Small intestine (tissue), 7 donors: ENCODE results near the gene TEX35. TPM values are rescaled to one million over a fixed set of nuclear protein-coding genes. Genes with fewer than 3 reads are reported as not detected.
A peak's percentile ranks its signal among the peaks of the same experiment; 100 is the strongest.
"Not testable (repeated sequence)": the region's sequence is repeated elsewhere in the genome, so short reads cannot be mapped to it uniquely, and the experiment has no call there.

Experiments
- DNase-seq, 2 donors: peaks; one replicate each; pipeline versions ENCODE4 v3.0.0 to v3.0.0-alpha.2; 2013
- FAIRE-seq: peaks from 2 replicates; lab custom pipeline; 2012; peaks lifted over from hg19 to GRCh38; lab: Jason Lieb, UNC
- H3K27ac ChIP-seq, 3 donors: one replicate each; pipeline ENCODE4 v1.5.1; 2013; ENCODE audit warnings: low read length in 2 of 3, mild to moderate bottlenecking in 2 of 3, control low read depth in 1 of 3, inconsistent platforms in 1 of 3, low read depth in 1 of 3, moderate library complexity in 1 of 3
- H3K27me3 ChIP-seq, 3 donors: one replicate each; pipeline ENCODE4 v1.6.1; 2013; ENCODE audit warnings: low read length in 3 of 3, inconsistent platforms in 1 of 3; ENCODE audit not compliant: control insufficient read depth in 3 of 3, insufficient read depth in 3 of 3
- H3K36me3 ChIP-seq, 3 donors: one replicate each; pipeline ENCODE4 v1.6.1; 2013; ENCODE audit warnings: low read length in 3 of 3, inconsistent platforms in 1 of 3, low read depth in 1 of 3, mild to moderate bottlenecking in 1 of 3, moderate library complexity in 1 of 3; ENCODE audit not compliant: control insufficient read depth in 3 of 3, insufficient read depth in 2 of 3
- H3K4me1 ChIP-seq, 3 donors: one replicate each; pipeline ENCODE4 v1.6.1; 2013; ENCODE audit warnings: low read length in 2 of 3, inconsistent platforms in 1 of 3, low read depth in 1 of 3, mild to moderate bottlenecking in 1 of 3, moderate library complexity in 1 of 3; ENCODE audit not compliant: control insufficient read depth in 3 of 3, insufficient read depth in 2 of 3
- H3K4me3 ChIP-seq, 3 donors: one replicate each; pipeline ENCODE4 v1.5.1; 2013; ENCODE audit warnings: low read length in 3 of 3, control low read depth in 1 of 3, inconsistent platforms in 1 of 3, low read depth in 1 of 3, mild to moderate bottlenecking in 1 of 3, moderate library complexity in 1 of 3
- H3K9me3 ChIP-seq, 2 donors: one replicate each; pipeline ENCODE4 v1.6.1; 2013; ENCODE audit warnings: low read depth in 1 of 2, low read length in 1 of 2; ENCODE audit not compliant: control insufficient read depth in 2 of 2, insufficient read depth in 1 of 2
- WGBS, 3 donors: extraction: QIAGEN DNeasy Blood & Tissue Kit; methylation state at CpG; one replicate each; pipeline ENCODE4 v1.1.7; 2013; 5-methylcytosine and 5-hydroxymethylcytosine counted together
- polyA plus RNA-seq, 4 donors: library from polyadenylated mRNA; stranded (reverse) in 3 of 4; unstranded in 1 of 4; fragments of 200-250 nt in 3 of 4; fragments of 120-200 nt in 1 of 4; gene quantifications; one replicate each; pipeline versions ENCODE4 v1.2.1 to v1.2.3, GENCODE V29; 2013
- donor health status: healthy with polysubstance abuse.
- donor health status: control.
- donor health status: control.
- donor health status: Bipolar disorder and iron deficiency.
- donor health status: healthy.

The TEX35 gene
- polyA plus RNA-seq, 4 donors: 0.04 to 2.5 (median 0.87) TPM

GRCh38 chr1:178502856-178503255, 10.1 kb upstream of the TEX35 start:
- Histone ChIP-seq H3K36me3 (no peaks in the 10 kb centered on the region), H3K27me3 (peaks cover 0 to 3% (median 0%) of the 10 kb centered on the region in 3 donors), H3K9me3 (no peaks in the 10 kb centered on the region), H3K4me3 (no peak overlapping the region), H3K4me1 (peaks cover 2 to 17% (median 3%) of the 10 kb centered on the region in 3 donors), H3K27ac (no peak overlapping the region)
- no peak for FAIRE-seq
- 87 to 92% (median 92%) methylated on average over 5 of the region's 5 CpGs for WGBS, 3 donors
- DNase-seq: no peak

DNA sequence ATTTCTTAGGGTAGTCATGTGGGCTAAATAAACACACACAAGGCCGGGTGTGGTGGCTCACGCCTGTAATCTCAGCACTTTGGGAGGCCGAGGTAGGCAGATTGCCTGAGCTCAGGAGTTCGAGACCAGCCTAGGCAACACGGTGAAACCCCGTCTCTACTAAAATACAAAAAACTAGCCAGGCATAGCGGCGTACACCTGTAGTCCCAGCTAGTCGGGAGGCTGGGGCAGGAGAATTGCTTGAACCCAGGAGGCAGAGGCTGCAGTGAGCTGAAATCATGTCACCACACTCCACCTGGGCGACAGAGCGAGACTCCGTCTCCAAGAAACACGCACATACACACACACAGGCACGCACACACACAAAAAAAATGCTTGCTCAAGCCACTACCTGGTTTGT, 9.6 kb upstream of the TEX35 start:
- 92 to 94% (median 92%) methylated on average over 14 of the region's 14 CpGs for WGBS, 3 donors
- not testable (repeated sequence) for H3K27me3 ChIP-seq, DNase-seq, FAIRE-seq, H3K36me3 ChIP-seq, H3K9me3 ChIP-seq, H3K27ac ChIP-seq, H3K4me3 ChIP-seq
- peaks cover 2 to 17% (median 3%) of the 10 kb centered on the region in 3 donors for H3K4me1 ChIP-seq

DNA sequence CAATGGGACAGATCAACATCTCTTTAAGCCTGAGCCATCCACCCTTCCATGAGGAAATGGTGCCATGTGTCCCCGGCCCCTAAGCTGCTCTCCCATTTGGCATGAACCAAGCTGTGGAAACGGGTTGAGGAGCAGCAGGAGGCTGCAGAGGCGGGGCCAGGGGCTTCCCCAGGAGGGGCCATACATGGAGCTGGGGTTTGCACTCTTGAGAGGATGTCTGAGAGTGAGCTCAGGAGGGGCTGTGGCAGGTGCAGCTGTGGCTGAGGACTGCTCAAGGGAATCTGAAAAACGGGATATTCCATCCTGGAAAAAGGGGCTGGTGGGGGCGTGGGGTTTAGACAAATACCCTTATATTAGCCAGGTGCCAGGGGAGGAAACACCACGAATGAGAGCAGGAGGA, 9.1 kb upstream of the TEX35 start:
- FAIRE-seq: no peak

GRCh38 chr1:178504286-178504685, 8.6 kb upstream of the TEX35 start:
- peaks cover 0 to 3% (median 0%) of the 10 kb centered on the region in 3 donors for H3K27me3 ChIP-seq
- DNase-seq (no peak), FAIRE-seq (no peak)
- no peaks in the 10 kb centered on the region for H3K9me3 ChIP-seq
- H3K36me3 ChIP-seq: no peaks in the 10 kb centered on the region
- H3K4me1 ChIP-seq: peaks cover 2 to 17% (median 3%) of the 10 kb centered on the region in 3 donors
- H3K4me3 ChIP-seq: no peak overlapping the region
- 78 to 92% (median 78%) methylated on average over 3 to 4 of the region's 4 CpGs for WGBS, 3 donors
- no peak overlapping the region for H3K27ac ChIP-seq

More for the DNA sequence above, 9.1 kb upstream of the TEX35 start:
- H3K4me1 ChIP-seq: peaks cover 2 to 17% (median 3%) of the 10 kb centered on the region in 3 donors
- DNase-seq: no peak
- no peak overlapping the region for H3K27ac ChIP-seq
- H3K9me3 ChIP-seq: no peaks in the 10 kb centered on the region
- no peaks in the 10 kb centered on the region for H3K36me3 ChIP-seq
- no peak overlapping the region for H3K4me3 ChIP-seq
- peaks cover 0 to 3% (median 0%) of the 10 kb centered on the region in 3 donors for H3K27me3 ChIP-seq
- 73 to 75% (median 73%) methylated on average over 6 of the region's 6 CpGs for WGBS, 3 donors

DNA sequence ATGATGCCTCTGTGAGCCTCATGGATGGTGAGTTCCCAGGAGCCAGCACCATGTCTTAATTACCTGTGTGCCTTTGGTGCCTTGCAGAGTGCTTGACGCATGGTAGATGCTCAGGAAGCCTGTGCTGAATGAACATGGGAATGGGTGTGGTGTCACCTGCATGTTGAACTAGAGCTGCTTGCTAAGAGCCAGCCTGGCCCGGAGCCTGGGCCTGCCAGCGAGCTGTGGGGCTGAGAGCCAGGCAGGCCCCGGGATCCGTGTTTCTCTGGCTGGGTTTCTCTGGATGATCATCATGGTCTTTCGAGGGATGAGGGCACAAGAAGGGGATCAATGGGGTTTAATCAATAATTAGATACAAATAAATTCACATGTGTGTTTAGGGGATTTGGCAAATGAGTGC, 6.7 kb upstream of the TEX35 start:
- Histone ChIP-seq H3K4me1 (peaks cover 0 to 17% (median 3%) of the 10 kb centered on the region in 3 donors), H3K27ac (peak overlapping the region in 2 of 3 donors; percentile 17 to 49), H3K4me3 (no peak overlapping the region), H3K27me3 (peaks cover 0 to 3% (median 0%) of the 10 kb centered on the region in 3 donors), H3K9me3 (no peaks in the 10 kb centered on the region), H3K36me3 (no peaks in the 10 kb centered on the region)
- WGBS, 3 donors: 42 to 86% (median 61%) methylated on average over 6 of the region's 6 CpGs
- FAIRE-seq: no peak
- no peak for DNase-seq

DNA sequence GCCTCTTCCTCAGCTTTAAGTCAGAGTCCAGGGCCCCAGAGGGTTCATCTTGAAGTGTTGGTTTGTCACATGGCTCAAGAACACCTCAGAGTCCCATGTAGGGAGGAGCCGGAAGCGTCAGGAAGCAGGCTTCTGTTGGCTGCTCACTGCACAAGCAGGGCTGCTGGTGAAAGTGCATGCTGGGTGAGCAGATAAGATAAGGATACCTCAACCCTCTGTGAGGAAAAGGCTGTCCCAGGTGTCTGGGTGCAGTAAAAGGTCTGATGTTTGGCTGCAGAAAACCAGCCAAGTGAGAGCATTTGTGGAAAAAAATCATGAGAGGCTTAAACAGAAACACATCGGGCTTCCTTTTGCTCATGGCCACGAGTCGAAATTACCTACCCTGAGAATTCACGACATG, 6.2 kb upstream of the TEX35 start:
- Histone ChIP-seq H3K4me3 (no peak overlapping the region), H3K9me3 (no peaks in the 10 kb centered on the region), H3K27me3 (peaks cover 0 to 3% (median 0%) of the 10 kb centered on the region in 3 donors), H3K36me3 (no peaks in the 10 kb centered on the region), H3K27ac (peak overlapping the region in 2 of 3 donors; percentile 17 to 49), H3K4me1 (peaks cover 0 to 17% (median 3%) of the 10 kb centered on the region in 3 donors)
- WGBS, 3 donors: 17 to 58% (median 37%) methylated on average over 6 of the region's 6 CpGs
- peak; percentile 90 to 95 for DNase-seq
- FAIRE-seq: no peak

- Histone ChIP-seq H3K36me3 (no peaks in the 10 kb centered on the region), H3K27ac (no peak overlapping the region), H3K4me3 (no peak overlapping the region), H3K9me3 (no peaks in the 10 kb centered on the region), H3K27me3 (no peaks in the 10 kb centered on the region), H3K4me1 (peaks cover 0 to 17% (median 3%) of the 10 kb centered on the region in 3 donors)
- FAIRE-seq: no peak
- 83 to 90% (median 86%) methylated on average over 5 of the region's 5 CpGs for WGBS, 3 donors
- DNase-seq: no peak
Observed at GRCh38 chr1:178509414-178510007, 3.4 kb upstream of the TEX35 start.

DNA sequence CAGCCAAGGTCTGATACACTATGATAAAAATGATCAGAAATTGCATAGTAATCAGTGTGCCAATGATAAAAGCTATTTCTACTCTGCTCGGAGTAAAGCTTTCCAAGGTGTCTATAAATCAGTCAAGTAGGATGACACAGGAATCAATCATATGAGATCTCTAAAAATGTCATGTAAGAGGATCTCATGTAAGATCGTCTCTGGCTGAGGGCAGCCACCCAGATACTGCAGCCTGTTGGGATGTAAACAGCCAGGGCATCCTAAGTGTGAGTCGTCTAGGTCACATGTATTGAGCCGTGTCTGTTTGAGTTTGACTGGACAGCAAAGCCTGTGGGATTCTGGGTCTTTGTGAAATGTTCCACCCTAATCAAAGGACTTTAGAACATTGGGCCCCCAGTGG, 2.8 kb upstream of the TEX35 start:
- Histone ChIP-seq H3K4me1 (peaks cover 0 to 17% (median 3%) of the 10 kb centered on the region in 3 donors), H3K4me3 (no peak overlapping the region), H3K27me3 (no peaks in the 10 kb centered on the region), H3K27ac (no peak overlapping the region), H3K36me3 (no peaks in the 10 kb centered on the region), H3K9me3 (no peaks in the 10 kb centered on the region)
- no peak for DNase-seq
- WGBS, 3 donors: 71 to 81% (median 76%) methylated on average over 4 of the region's 4 CpGs
- FAIRE-seq: no peak
